ENCODE data around the gene GRB14. TPM values are rescaled to one million over a fixed set of nuclear protein-coding genes. Genes with fewer than 3 reads are reported as not detected.

The GRB14 gene
- total RNA-seq, 1 donor from 2014 or later: 1.1 TPM

DNA sequence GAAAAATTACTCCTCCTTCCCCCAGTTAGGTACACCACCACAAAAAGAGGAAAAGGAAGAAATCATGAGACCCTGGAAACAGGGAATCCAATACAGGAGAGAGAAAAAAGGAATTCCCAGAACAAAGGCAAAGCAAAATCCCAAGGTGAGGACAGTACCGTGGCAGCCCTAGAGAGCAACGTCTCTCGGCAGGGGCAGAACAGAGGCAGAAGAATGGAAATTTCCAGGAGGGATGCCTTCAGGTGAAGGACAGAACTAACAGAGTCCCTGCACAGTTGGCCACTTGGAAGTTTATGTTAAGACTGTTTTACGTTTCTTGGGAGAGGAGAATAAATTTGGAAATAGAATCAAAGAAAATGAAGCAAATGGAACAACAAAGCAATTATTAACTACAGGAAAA, 27.7 kb downstream of the GRB14 start:
- H3K27ac Mint-ChIP-seq (ENCODE audit: unreplicated experiment): no peak overlapping the region
- H3K4me3 Mint-ChIP-seq (ENCODE audit: unreplicated experiment): no peak overlapping the region
- H3K4me1 Mint-ChIP-seq (ENCODE audit: low read depth): peaks cover 5% of the 10 kb centered on the region
- H3K36me3 Mint-ChIP-seq (ENCODE audit: low read depth): no peaks in the 10 kb centered on the region
- no peaks in the 10 kb centered on the region for H3K9me3 Mint-ChIP-seq (ENCODE audit: low read depth)
- H3K27me3 Mint-ChIP-seq (ENCODE audit: low read depth): no peaks in the 10 kb centered on the region
- no peak for DNase-seq (ENCODE audit: low spot score)
- TF ChIP-seq, protein P1, sequence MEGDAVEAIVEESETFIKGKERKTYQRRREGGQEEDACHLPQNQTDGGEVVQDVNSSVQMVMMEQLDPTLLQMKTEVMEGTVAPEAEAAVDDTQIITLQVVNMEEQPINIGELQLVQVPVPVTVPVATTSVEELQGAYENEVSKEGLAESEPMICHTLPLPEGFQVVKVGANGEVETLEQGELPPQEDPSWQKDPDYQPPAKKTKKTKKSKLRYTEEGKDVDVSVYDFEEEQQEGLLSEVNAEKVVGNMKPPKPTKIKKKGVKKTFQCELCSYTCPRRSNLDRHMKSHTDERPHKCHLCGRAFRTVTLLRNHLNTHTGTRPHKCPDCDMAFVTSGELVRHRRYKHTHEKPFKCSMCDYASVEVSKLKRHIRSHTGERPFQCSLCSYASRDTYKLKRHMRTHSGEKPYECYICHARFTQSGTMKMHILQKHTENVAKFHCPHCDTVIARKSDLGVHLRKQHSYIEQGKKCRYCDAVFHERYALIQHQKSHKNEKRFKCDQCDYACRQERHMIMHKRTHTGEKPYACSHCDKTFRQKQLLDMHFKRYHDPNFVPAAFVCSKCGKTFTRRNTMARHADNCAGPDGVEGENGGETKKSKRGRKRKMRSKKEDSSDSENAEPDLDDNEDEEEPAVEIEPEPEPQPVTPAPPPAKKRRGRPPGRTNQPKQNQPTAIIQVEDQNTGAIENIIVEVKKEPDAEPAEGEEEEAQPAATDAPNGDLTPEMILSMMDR (IDR thresholded peaks at IDR 0.05): no peak

DNA sequence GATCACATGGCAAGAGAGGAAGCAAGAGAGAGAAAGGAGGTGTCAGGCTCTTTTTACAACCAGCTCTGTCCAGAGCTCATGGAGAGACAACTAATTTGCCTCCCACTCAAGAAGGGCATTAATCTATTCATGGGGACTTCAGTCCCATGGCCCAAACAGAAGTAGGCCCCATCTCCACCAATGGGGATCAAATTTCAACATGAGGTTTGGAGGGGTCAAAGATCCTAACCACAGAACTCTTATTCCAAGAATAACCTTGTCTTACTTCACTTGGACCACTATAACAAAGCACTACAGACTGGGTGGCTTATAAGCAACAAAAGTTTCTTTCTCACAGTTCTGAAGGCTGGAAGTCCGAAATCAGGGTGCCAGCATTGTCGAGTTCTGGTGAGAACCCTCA, 31.8 kb downstream of the GRB14 start:
- no peaks in the 10 kb centered on the region for H3K9me3 Mint-ChIP-seq (ENCODE audit: low read depth)
- H3K36me3 Mint-ChIP-seq (ENCODE audit: low read depth): no peaks in the 10 kb centered on the region
- H3K27me3 Mint-ChIP-seq (ENCODE audit: low read depth): no peaks in the 10 kb centered on the region
- DNase-seq (ENCODE audit: low spot score): no peak
- no peak overlapping the region for H3K27ac Mint-ChIP-seq (ENCODE audit: unreplicated experiment)
- H3K4me3 Mint-ChIP-seq (ENCODE audit: unreplicated experiment): no peak overlapping the region
- H3K4me1 Mint-ChIP-seq (ENCODE audit: low read depth): no peaks in the 10 kb centered on the region
- TF ChIP-seq, protein P1 (IDR thresholded peaks at IDR 0.05): no peak

DNA sequence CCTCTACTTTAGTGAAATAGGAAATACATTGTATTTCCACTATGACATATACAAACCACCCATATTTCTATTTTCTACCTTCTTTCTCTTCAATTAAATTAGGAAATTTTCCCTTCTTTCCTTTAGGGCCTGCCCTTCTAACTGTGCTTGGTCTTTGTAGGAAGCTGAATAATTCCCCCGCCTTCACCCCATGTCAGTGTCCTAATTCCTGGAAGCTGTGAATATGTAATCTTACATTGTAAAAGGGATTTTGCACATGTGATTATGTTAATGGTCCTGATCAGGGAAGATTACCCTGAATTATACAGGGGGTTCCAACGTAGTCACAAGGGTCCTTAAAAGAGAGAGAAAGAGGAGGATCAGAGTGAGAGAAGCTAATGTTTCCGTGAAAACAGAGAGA, 40.2 kb downstream of the GRB14 start:
- H3K4me1 Mint-ChIP-seq (ENCODE audit: low read depth): no peaks in the 10 kb centered on the region
- no peak overlapping the region for H3K27ac Mint-ChIP-seq (ENCODE audit: unreplicated experiment)
- no peak overlapping the region for H3K4me3 Mint-ChIP-seq (ENCODE audit: unreplicated experiment)
- H3K9me3 Mint-ChIP-seq (ENCODE audit: low read depth): no peaks in the 10 kb centered on the region
- TF ChIP-seq, protein P1 (IDR thresholded peaks at IDR 0.05): no peak
- no peaks in the 10 kb centered on the region for H3K27me3 Mint-ChIP-seq (ENCODE audit: low read depth)
- no peak for DNase-seq (ENCODE audit: low spot score)
- H3K36me3 Mint-ChIP-seq (ENCODE audit: low read depth): no peaks in the 10 kb centered on the region

- H3K27ac Mint-ChIP-seq (ENCODE audit: unreplicated experiment): no peak overlapping the region
- no peak overlapping the region for H3K4me3 Mint-ChIP-seq (ENCODE audit: unreplicated experiment)
- TF ChIP-seq, protein P1 (IDR thresholded peaks at IDR 0.05): peak; percentile 46
- H3K9me3 Mint-ChIP-seq (ENCODE audit: low read depth): no peaks in the 10 kb centered on the region
- H3K36me3 Mint-ChIP-seq (ENCODE audit: low read depth): no peaks in the 10 kb centered on the region
- no peaks in the 10 kb centered on the region for H3K27me3 Mint-ChIP-seq (ENCODE audit: low read depth)
- no peak for DNase-seq (ENCODE audit: low spot score)
- no peaks in the 10 kb centered on the region for H3K4me1 Mint-ChIP-seq (ENCODE audit: low read depth)
Observed at GRCh38 chr2:164574931-164575330, 46.4 kb downstream of the GRB14 start.

DNA sequence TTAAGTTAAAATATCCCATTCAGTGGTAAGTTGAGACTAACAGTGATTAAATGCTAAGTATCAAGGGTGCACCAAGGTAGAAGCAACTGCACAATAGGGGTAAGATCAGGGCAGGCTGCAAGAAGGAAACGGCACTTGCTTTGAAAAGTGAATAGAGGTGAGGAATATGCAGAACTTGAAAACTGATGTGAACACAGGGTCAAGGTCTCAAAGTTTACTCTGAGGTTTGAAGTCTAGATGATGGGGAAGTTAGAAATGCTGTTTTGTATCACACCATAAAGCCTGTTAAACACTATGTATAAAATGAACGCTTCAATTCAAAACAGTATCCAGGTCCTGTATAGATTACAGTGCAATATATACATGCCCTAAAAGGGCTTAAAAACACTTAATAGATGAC, 50.8 kb downstream of the GRB14 start:
- no peak for DNase-seq (ENCODE audit: low spot score)
- H3K9me3 Mint-ChIP-seq (ENCODE audit: low read depth): no peaks in the 10 kb centered on the region
- H3K27ac Mint-ChIP-seq (ENCODE audit: unreplicated experiment): no peak overlapping the region
- H3K4me1 Mint-ChIP-seq (ENCODE audit: low read depth): peaks cover 3% of the 10 kb centered on the region
- H3K4me3 Mint-ChIP-seq (ENCODE audit: unreplicated experiment): no peak overlapping the region
- TF ChIP-seq, protein P1 (IDR thresholded peaks at IDR 0.05): no peak
- no peaks in the 10 kb centered on the region for H3K27me3 Mint-ChIP-seq (ENCODE audit: low read depth)
- no peaks in the 10 kb centered on the region for H3K36me3 Mint-ChIP-seq (ENCODE audit: low read depth)

Data from chondrocyte (in vitro differentiated cells).